Subcutaneous abdominal adipose tissue (tissue), 5 donors: Measurements from ENCODE around the gene ENDOV.
"Not testable (repeated sequence)": the region's sequence is repeated elsewhere in the genome, so short reads cannot be mapped to it uniquely, and the experiment has no call there.

Experiments used
- H3K27ac ChIP-seq: one replicate; pipeline ENCODE4 v1.7.0; 2013; ENCODE audit warnings: low read depth, mild to moderate bottlenecking, inconsistent platforms, low read length, moderate library complexity
- H3K27me3 ChIP-seq, 5 donors: one replicate each; pipeline ENCODE4 v1.7.0; 2013; ENCODE audit warnings: low read length in 5 of 5, inconsistent platforms in 1 of 5; ENCODE audit not compliant: control insufficient read depth in 5 of 5, insufficient read depth in 4 of 5
- H3K36me3 ChIP-seq, 5 donors: one replicate each; pipeline ENCODE4 v1.7.0; 2013; ENCODE audit warnings: low read length in 5 of 5; ENCODE audit not compliant: control insufficient read depth in 5 of 5, insufficient read depth in 5 of 5
- H3K4me1 ChIP-seq, 5 donors: one replicate each; pipeline ENCODE4 v1.7.0; 2013; ENCODE audit warnings: low read length in 5 of 5, mild to moderate bottlenecking in 3 of 5, moderate library complexity in 1 of 5; ENCODE audit not compliant: control insufficient read depth in 5 of 5, insufficient read depth in 5 of 5
- H3K4me3 ChIP-seq, 5 donors: one replicate each; pipeline ENCODE4 v1.7.0; 2013; ENCODE audit warnings: low read length in 5 of 5, low read depth in 1 of 5
- H3K9ac ChIP-seq, 5 donors: one replicate each; pipeline ENCODE4 v1.7.0; 2013; ENCODE audit warnings: low read length in 5 of 5, mild to moderate bottlenecking in 4 of 5, moderate library complexity in 3 of 5
- H3K9me3 ChIP-seq, 5 donors: one replicate each; pipeline ENCODE4 v1.7.0; 2013; ENCODE audit warnings: low read length in 5 of 5; ENCODE audit not compliant: control insufficient read depth in 5 of 5
- donor health status: healthy.
- donor health status: healthy.
- donor health status: healthy.
- donor health status: healthy.
- donor health status: healthy.

Gene ENDOV

GRCh38 chr17:80410441-80411087, 4.4 kb upstream of the ENDOV start:
- not testable (repeated sequence) for H3K27me3 ChIP-seq, H3K9me3 ChIP-seq, H3K36me3 ChIP-seq, H3K9ac ChIP-seq, H3K4me3 ChIP-seq, H3K27ac ChIP-seq
- H3K4me1 ChIP-seq: peaks cover 0 to 16% (median 14%) of the 10 kb centered on the region in 5 donors

GRCh38 chr17:80413771-80414507, 1.0 kb upstream of the ENDOV start:
- Histone ChIP-seq H3K27ac (no peak overlapping the region), H3K27me3 (no peaks in the 10 kb centered on the region), H3K4me3 (peak overlapping the region; percentile 76 to 92 (median 80)), H3K4me1 (peaks cover 3 to 30% (median 26%) of the 10 kb centered on the region in 5 donors), H3K9ac (peak overlapping the region in 4 of 5 donors; percentile 84 to 97 (median 92)), H3K36me3 (peaks cover 2 to 17% (median 15%) of the 10 kb centered on the region in 5 donors), H3K9me3 (no peaks in the 10 kb centered on the region)

GRCh38 chr17:80414508-80414802, 512 bp upstream of the ENDOV start:
- Histone ChIP-seq H3K36me3 (peaks cover 2 to 21% (median 18%) of the 10 kb centered on the region in 5 donors), H3K4me1 (peaks cover 3 to 30% (median 26%) of the 10 kb centered on the region in 5 donors), H3K4me3 (peak overlapping the region; percentile 76 to 92 (median 80)), H3K27ac (peak overlapping the region; percentile 93), H3K9ac (peak overlapping the region in 4 of 5 donors; percentile 84 to 97 (median 92)), H3K27me3 (no peaks in the 10 kb centered on the region), H3K9me3 (no peaks in the 10 kb centered on the region)

- H3K4me1 ChIP-seq: peaks cover 3 to 30% (median 26%) of the 10 kb centered on the region in 5 donors
- peak overlapping the region; percentile 73 to 97 (median 90) for H3K9ac ChIP-seq
- peaks cover 2 to 31% (median 26%) of the 10 kb centered on the region in 5 donors for H3K36me3 ChIP-seq
- peak overlapping the region; percentile 93 for H3K27ac ChIP-seq
- H3K9me3 ChIP-seq: no peaks in the 10 kb centered on the region
- no peaks in the 10 kb centered on the region for H3K27me3 ChIP-seq
- peak overlapping the region; percentile 54 to 92 (median 79) for H3K4me3 ChIP-seq
Observed at GRCh38 chr17:80415626-80416137, 715 bp downstream of the ENDOV start.

GRCh38 chr17:80416260-80416939, 1.4 kb downstream of the ENDOV start:
- no peaks in the 10 kb centered on the region for H3K9me3 ChIP-seq
- H3K27me3 ChIP-seq: no peaks in the 10 kb centered on the region
- H3K36me3 ChIP-seq: peaks cover 2 to 31% (median 26%) of the 10 kb centered on the region in 5 donors
- H3K4me3 ChIP-seq: peak overlapping the region; percentile 54 to 92 (median 79)
- H3K4me1 ChIP-seq: peaks cover 3 to 30% (median 26%) of the 10 kb centered on the region in 5 donors
- H3K9ac ChIP-seq: peak overlapping the region in 2 of 5 donors; percentile 90 to 97
- no peak overlapping the region for H3K27ac ChIP-seq

- no peak overlapping the region for H3K9ac ChIP-seq
- H3K4me3 ChIP-seq: no peak overlapping the region
- no peak overlapping the region for H3K27ac ChIP-seq
Observed at GRCh38 chr17:80416940-80417293, 1.9 kb downstream of the ENDOV start.

GRCh38 chr17:80418589-80418988, 3.6 kb downstream of the ENDOV start:
- H3K36me3 ChIP-seq: peaks cover 2 to 31% (median 26%) of the 10 kb centered on the region in 5 donors
- H3K4me3 ChIP-seq: no peak overlapping the region
- peak overlapping the region in 1 of 5 donors; percentile 12 for H3K9ac ChIP-seq
- H3K27ac ChIP-seq: no peak overlapping the region
- no peaks in the 10 kb centered on the region for H3K9me3 ChIP-seq
- H3K4me1 ChIP-seq: peaks cover 3 to 37% (median 34%) of the 10 kb centered on the region in 5 donors
- no peaks in the 10 kb centered on the region for H3K27me3 ChIP-seq

More at GRCh38 chr17:80416940-80417293, 1.9 kb downstream of the ENDOV start:
- Histone ChIP-seq H3K27me3 (no peaks in the 10 kb centered on the region), H3K9me3 (no peaks in the 10 kb centered on the region), H3K4me1 (peaks cover 3 to 30% (median 26%) of the 10 kb centered on the region in 5 donors), H3K36me3 (peaks cover 2 to 31% (median 26%) of the 10 kb centered on the region in 5 donors)

GRCh38 chr17:80419255-80419654, 4.3 kb downstream of the ENDOV start:
- H3K4me3 ChIP-seq: no peak overlapping the region
- H3K9me3 ChIP-seq: no peaks in the 10 kb centered on the region
- peaks cover 3 to 33% (median 27%) of the 10 kb centered on the region in 5 donors for H3K4me1 ChIP-seq

GRCh38 chr17:80421381-80422090, 6.6 kb downstream of the ENDOV start:
- peaks cover 0 to 17% (median 11%) of the 10 kb centered on the region in 5 donors for H3K4me1 ChIP-seq
- H3K9me3 ChIP-seq: no peaks in the 10 kb centered on the region
- no peak overlapping the region for H3K4me3 ChIP-seq
- H3K27ac ChIP-seq: no peak overlapping the region
- H3K9ac ChIP-seq: no peak overlapping the region
- no peaks in the 10 kb centered on the region for H3K27me3 ChIP-seq
- peaks cover 2 to 31% (median 26%) of the 10 kb centered on the region in 5 donors for H3K36me3 ChIP-seq

More at GRCh38 chr17:80419255-80419654, 4.3 kb downstream of the ENDOV start:
- no peak overlapping the region for H3K9ac ChIP-seq
- peaks cover 2 to 31% (median 26%) of the 10 kb centered on the region in 5 donors for H3K36me3 ChIP-seq
- H3K27ac ChIP-seq: no peak overlapping the region
- H3K27me3 ChIP-seq: no peaks in the 10 kb centered on the region
